AG09319 (cell line): ENCODE measurements around the gene ACSL6.

Source experiments
- DNase-seq: peaks from one replicate; pipeline ENCODE4 v3.0.0-alpha.2; 2010; ENCODE audit warnings: low read depth; ENCODE audit errors: extremely low read depth
- CTCF ChIP-seq: IDR thresholded peaks from 2 replicates; pipeline ENCODE4 v1.5.1; 2011; ENCODE audit warnings: low read depth, mild to moderate bottlenecking, inconsistent platforms, low read length, moderate library complexity

ACSL6 gene

GRCh38 chr5:132003170-132003744, 8.2 kb downstream of the ACSL6 start:
- no peak for DNase-seq
- no peak; the same call in 1 of the 2 replicates for TF ChIP-seq CTCF

GRCh38 chr5:132002757-132003156, 8.7 kb downstream of the ACSL6 start:
- no peak for DNase-seq

GRCh38 chr5:132001647-132002561, 9.6 kb downstream of the ACSL6 start:
- DNase-seq = no peak

More at GRCh38 chr5:132002757-132003156, 8.7 kb downstream of the ACSL6 start:
- no peak for TF ChIP-seq CTCF

GRCh38 chr5:132000677-132001453, 10.6 kb downstream of the ACSL6 start:
- TF ChIP-seq CTCF = no peak
- DNase-seq = no peak

More at GRCh38 chr5:132001647-132002561, 9.6 kb downstream of the ACSL6 start:
- TF ChIP-seq CTCF = no peak

- DNase-seq = no peak
- no peak for TF ChIP-seq CTCF
Measured at GRCh38 chr5:132000241-132000490, 11.3 kb downstream of the ACSL6 start.

GRCh38 chr5:131999441-132000240, 11.8 kb downstream of the ACSL6 start:
- no peak for TF ChIP-seq CTCF
- DNase-seq = no peak
